PC-3 (cell line): ENCODE results near the gene CAMK2B.

ENCODE experiments used
- CTCF ChIP-seq: fragments of 300-600 bp; sonication (generic); conservative IDR thresholded peaks from 2 replicates; pipeline ENCODE4 v1.5.1; 2017; ENCODE audit warnings: antibody characterized with exemption, low read depth, mild to moderate bottlenecking, low read length
- EZH2 ChIP-seq: fragments of 300-600 bp; sonication (generic); IDR thresholded peaks from one replicate; pipeline ENCODE4 v1.6.1; 2017; ENCODE audit warnings: antibody characterized with exemption, mild to moderate bottlenecking, low read length; ENCODE audit not compliant: unreplicated experiment
- EZH2phosphoT487 ChIP-seq: fragments of 300-600 bp; sonication (generic); IDR thresholded peaks from 2 replicates; pipeline ENCODE4 v1.6.1; 2018; ENCODE audit warnings: mild to moderate bottlenecking, antibody characterized with exemption, low read length, borderline replicate concordance

DNA sequence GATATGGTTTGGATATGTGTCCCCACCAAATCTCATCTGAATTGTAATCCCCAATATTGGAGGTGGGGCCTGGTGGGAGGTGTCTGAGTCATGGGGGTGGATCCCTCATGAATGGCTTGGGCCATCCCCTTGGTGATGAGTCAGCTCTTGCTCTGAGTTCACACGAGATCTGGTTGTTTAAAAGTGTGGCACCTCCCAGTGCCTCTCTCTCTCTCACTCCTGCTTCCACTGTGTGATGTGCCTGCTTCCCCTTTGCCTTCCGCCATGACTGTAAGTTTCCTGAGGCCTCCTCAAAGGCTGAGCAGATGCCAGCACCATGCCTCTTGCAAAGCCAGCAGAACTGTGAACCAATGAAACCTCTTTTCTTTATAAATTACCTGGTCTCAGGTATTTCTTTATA is 131.3 kb downstream of the CAMK2B start:
- TF ChIP-seq CTCF (no peak), EZH2 (no peak), EZH2phosphoT487 (no peak)
